ENCODE data around the gene SP3.
A peak's percentile ranks its signal among the peaks of the same experiment; 100 is the strongest.

Gene SP3

DNA sequence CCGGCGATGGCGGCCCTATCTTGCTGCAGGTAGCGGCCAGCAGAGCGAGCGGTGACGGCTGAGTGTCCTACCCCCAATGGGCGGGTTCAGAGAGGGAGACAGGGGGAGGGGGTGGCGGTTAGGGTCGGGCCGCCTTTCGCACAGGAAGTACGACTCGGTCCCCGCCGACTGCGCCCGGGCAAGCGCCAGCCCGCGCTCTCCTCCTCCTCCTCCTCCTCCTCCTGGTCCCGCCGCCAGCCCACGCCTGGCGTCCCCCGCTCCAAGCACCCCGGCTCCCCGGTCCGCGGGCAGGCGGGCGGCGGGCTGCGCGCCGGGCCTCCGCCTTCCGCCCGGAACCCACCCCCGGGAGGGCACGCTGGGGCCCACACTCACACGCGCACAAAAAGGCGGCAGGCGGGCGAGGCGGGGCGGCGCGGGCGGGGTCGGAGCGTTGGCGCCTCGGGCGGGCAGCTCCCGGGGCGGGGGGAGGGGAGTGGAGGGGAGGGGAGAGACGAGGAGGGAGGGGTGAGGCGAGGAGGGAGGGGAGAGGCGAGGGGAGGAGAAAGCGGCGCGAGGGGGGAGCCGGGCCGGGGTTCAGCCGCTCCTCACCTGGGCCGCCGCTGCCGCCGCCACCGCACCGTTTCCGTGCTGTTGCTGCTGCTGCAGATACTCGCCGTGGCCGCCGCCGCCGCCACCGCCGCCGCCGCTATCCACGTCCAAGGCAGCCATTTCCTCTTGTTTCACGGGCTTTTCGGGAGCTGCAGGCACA, 1.2 kb downstream of the SP3 start:
- Histone ChIP-seq H3K4me3 (ENCODE audit: low read length) (peak overlapping the region; percentile 78), H3K9ac (ENCODE audit: low read depth, low read length) (peak overlapping the region; percentile 87), H3K4me1 (ENCODE audit: control insufficient read depth, insufficient read depth, low read length) (peaks cover 16% of the 10 kb centered on the region)

DNA sequence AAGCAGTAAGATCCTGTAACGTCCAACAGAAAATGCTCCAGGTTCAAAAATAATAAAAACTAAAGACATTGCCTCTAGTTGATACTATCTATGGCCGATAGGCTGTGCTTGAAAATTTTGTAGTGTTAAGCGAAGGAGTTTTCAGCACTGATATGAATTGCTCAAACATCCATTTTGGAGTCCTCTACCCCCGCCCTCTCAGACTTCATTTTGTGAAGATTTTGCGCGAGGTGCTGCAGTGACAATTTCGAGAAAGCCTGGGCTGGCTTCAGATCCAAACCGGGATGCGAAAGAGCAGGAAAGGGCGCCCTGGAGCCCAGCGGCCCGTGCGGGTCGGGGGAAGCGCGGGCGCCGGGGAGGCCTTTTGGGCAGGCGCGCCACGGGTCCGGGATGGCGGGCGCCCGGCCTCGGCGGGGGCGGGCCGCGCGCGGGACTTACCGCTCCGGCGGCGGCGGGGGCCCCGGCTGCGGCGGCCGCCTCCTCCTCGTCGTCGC, 1.8 kb downstream of the SP3 start:
- H3K4me2 ChIP-seq (ENCODE audit: low read length), result peak overlapping the region; percentile 83

More for the DNA sequence above, 1.2 kb downstream of the SP3 start:
- H3K36me3 ChIP-seq (ENCODE audit: insufficient read depth, low read length), result peaks cover 5% of the 10 kb centered on the region
- H3K4me2 ChIP-seq (ENCODE audit: low read length), result peak overlapping the region; percentile 83
- H3K9me3 ChIP-seq (replicated peaks; ENCODE audit: low read length), result peaks cover 5% of the 10 kb centered on the region
- H3K27me3 ChIP-seq (ENCODE audit: control insufficient read depth, insufficient read depth, low read length), result no peaks in the 10 kb centered on the region

DNA sequence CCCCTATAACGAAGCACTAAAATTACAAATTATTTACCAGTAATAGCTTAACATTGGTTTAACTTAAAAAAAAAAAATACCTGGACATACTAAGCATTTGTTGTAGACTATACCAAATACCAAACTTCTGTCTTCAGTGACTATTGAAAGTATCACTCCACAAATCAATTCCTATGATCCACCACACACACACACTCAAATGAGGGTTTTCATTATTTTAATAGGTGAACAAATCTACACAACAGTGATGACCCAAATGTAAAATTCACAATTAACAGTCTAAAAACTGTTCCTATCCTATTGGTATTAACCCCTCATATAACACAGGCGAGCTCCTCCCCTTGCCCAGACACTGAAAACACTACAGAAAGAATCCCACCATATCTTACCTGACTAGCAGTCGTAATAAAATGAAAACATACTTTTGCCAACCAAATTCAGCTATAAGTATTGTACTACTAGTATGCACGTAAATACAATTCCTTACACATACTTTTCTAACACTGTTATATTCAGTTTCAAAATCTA, 2.5 kb downstream of the SP3 start:
- H3K9me3 ChIP-seq (replicated peaks; ENCODE audit: low read length), result peaks cover 5% of the 10 kb centered on the region
- H3K36me3 ChIP-seq (ENCODE audit: insufficient read depth, low read length), result peaks cover 5% of the 10 kb centered on the region
- H3K27me3 ChIP-seq (ENCODE audit: control insufficient read depth, insufficient read depth, low read length), result no peaks in the 10 kb centered on the region
- peak overlapping the region; percentile 78 for H3K4me3 ChIP-seq (ENCODE audit: low read length)
- H3K9ac ChIP-seq (ENCODE audit: low read depth, low read length), result peak overlapping the region; percentile 87
- peak overlapping the region; percentile 83 for H3K4me2 ChIP-seq (ENCODE audit: low read length)
- peaks cover 20% of the 10 kb centered on the region for H3K4me1 ChIP-seq (ENCODE audit: control insufficient read depth, insufficient read depth, low read length)

More for the DNA sequence above, 1.8 kb downstream of the SP3 start:
- Histone ChIP-seq H3K9me3 (replicated peaks; ENCODE audit: low read length) (peaks cover 5% of the 10 kb centered on the region), H3K36me3 (ENCODE audit: insufficient read depth, low read length) (peaks cover 5% of the 10 kb centered on the region), H3K27me3 (ENCODE audit: control insufficient read depth, insufficient read depth, low read length) (no peaks in the 10 kb centered on the region), H3K9ac (ENCODE audit: low read depth, low read length) (peak overlapping the region; percentile 87), H3K4me3 (ENCODE audit: low read length) (peak overlapping the region; percentile 78), H3K4me1 (ENCODE audit: control insufficient read depth, insufficient read depth, low read length) (peaks cover 20% of the 10 kb centered on the region)

DNA sequence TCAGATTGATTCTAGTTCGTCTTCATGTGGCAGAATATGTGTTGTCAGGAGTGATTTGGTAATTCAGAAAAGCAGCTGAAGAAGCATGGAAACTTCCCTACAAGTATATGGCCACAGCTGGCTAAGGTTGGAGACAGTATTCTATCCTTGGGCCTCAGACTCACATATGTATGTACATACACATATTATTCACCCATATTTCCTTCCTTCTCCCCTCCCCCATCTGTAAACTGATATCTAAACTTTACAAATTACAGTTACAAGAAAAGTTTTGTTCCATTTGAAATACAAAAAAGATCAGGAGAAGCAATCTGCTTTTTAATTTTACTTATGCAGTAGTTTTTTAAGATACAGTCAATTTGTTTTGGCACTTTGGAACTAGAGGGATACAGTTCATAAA, 3.1 kb downstream of the SP3 start:
- Histone ChIP-seq H3K36me3 (ENCODE audit: insufficient read depth, low read length) (peaks cover 5% of the 10 kb centered on the region), H3K4me1 (ENCODE audit: control insufficient read depth, insufficient read depth, low read length) (peaks cover 26% of the 10 kb centered on the region), H3K9ac (ENCODE audit: low read depth, low read length) (peak overlapping the region; percentile 87)

DNA sequence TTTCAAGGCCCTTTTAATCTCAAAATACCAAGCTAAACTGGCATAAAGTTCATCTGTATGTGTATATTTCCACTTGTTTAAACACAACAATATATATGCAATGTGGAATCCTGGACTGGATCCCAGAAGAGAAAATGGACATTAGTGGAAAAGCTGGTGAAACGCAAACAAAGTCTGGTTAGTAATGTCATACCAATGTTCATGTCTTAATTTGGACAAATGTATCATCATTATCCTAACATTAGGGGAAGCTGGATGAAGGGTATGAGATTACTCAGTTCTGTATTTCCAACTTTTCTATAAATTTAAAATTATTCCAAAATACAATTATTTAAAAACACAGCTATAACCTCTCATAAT, 3.8 kb downstream of the SP3 start:
- H3K9me3 ChIP-seq (replicated peaks; ENCODE audit: low read length), result peaks cover 5% of the 10 kb centered on the region
- no peak overlapping the region for H3K9ac ChIP-seq (ENCODE audit: low read depth, low read length)
- peaks cover 21% of the 10 kb centered on the region for H3K4me1 ChIP-seq (ENCODE audit: control insufficient read depth, insufficient read depth, low read length)
- peaks cover 5% of the 10 kb centered on the region for H3K36me3 ChIP-seq (ENCODE audit: insufficient read depth, low read length)
- peak overlapping the region; percentile 83 for H3K4me2 ChIP-seq (ENCODE audit: low read length)
- no peaks in the 10 kb centered on the region for H3K27me3 ChIP-seq (ENCODE audit: control insufficient read depth, insufficient read depth, low read length)
- H3K4me3 ChIP-seq (ENCODE audit: low read length), result no peak overlapping the region

More for the DNA sequence above, 3.1 kb downstream of the SP3 start:
- H3K4me3 ChIP-seq (ENCODE audit: low read length), result peak overlapping the region; percentile 78
- peaks cover 5% of the 10 kb centered on the region for H3K9me3 ChIP-seq (replicated peaks; ENCODE audit: low read length)
- peak overlapping the region; percentile 83 for H3K4me2 ChIP-seq (ENCODE audit: low read length)
- no peaks in the 10 kb centered on the region for H3K27me3 ChIP-seq (ENCODE audit: control insufficient read depth, insufficient read depth, low read length)

DNA sequence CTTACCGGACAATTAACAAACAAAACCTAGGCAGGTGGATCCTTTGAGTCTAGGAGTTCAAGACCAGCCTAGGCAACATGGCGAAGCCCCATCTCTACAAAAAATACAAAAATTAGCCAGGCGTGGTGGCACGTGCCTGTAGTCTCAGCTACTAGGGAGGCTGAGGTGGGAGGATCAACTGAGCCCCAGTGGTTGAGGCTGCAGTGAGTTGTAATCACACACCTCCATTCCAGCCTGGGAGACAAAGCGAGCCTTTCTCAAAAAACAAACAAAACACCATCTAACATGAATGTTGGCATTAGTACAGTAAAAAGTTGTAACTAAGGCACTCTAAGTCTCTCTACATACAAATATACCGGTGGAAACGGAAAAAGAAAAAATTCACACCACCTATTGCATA, 5.3 kb downstream of the SP3 start:
- Histone ChIP-seq H3K4me1 (ENCODE audit: control insufficient read depth, insufficient read depth, low read length) (peaks cover 17% of the 10 kb centered on the region), H3K4me3 (ENCODE audit: low read length) (no peak overlapping the region), H3K27me3 (ENCODE audit: control insufficient read depth, insufficient read depth, low read length) (no peaks in the 10 kb centered on the region), H3K36me3 (ENCODE audit: insufficient read depth, low read length) (peaks cover 18% of the 10 kb centered on the region), H3K9ac (ENCODE audit: low read depth, low read length) (no peak overlapping the region), H3K4me2 (ENCODE audit: low read length) (peak overlapping the region; percentile 17), H3K9me3 (replicated peaks; ENCODE audit: low read length) (peaks cover 5% of the 10 kb centered on the region)

DNA sequence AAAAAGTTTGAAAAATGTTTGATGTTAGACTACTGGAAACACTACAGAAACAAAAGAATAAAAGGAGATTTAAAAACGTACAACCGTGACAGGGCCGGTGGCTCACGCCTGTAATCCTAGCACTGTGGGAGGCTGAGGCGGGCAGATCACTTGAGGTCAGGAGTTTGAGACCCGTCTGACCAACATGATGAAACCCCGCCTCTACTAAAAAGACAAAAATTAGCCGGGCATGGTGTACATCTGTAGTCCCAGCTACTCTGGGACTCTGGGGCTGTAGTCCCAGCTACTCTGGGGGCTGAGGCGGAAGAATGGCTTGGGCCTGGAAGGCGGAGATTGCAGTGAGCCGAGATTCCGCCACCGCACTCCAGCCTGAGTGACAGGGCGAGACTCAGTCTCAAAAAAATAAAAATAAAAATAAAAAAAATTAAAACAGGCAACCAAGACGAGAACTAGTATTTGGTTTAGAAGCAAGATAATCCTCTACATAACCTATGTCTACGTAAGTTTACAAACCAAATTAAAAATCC, 5.8 kb downstream of the SP3 start:
- peaks cover 23% of the 10 kb centered on the region for H3K36me3 ChIP-seq (ENCODE audit: insufficient read depth, low read length)
- peaks cover 17% of the 10 kb centered on the region for H3K4me1 ChIP-seq (ENCODE audit: control insufficient read depth, insufficient read depth, low read length)
- H3K9ac ChIP-seq (ENCODE audit: low read depth, low read length), result no peak overlapping the region
- H3K4me2 ChIP-seq (ENCODE audit: low read length), result peak overlapping the region; percentile 17
- no peaks in the 10 kb centered on the region for H3K27me3 ChIP-seq (ENCODE audit: control insufficient read depth, insufficient read depth, low read length)
- no peak overlapping the region for H3K4me3 ChIP-seq (ENCODE audit: low read length)
- H3K9me3 ChIP-seq (replicated peaks; ENCODE audit: low read length), result peaks cover 5% of the 10 kb centered on the region

DNA sequence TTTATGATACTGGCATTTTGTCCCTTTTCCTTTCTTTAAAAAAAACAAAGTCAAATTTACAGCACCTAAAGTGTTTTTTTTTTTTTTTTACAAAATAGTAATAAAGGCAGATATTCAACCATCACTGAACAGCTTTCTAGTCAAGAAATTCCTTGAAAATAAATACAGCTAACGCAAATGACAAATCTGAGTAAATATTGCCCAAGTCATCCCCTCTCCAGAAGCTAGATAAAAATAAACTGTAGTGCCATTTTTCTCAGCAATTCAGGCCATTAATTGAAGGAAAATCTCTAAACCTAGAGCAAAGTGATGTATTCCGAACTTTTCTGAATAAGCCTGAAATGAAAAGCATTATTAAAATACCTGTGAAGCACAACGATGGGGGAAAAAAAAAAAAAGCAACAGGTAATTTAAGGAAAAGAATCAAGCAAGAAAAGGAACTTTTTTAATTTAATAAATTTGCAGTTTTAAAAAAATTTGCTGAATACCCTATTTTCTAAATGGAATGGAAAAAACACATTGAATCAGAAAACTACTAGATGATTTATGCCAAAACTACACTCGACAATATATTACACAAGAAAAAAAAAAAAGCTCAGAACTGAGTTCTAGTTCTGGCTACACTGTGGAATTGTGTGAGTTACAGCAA, 6.9 kb downstream of the SP3 start:
- Histone ChIP-seq H3K9me3 (replicated peaks; ENCODE audit: low read length) (peaks cover 5% of the 10 kb centered on the region), H3K4me2 (ENCODE audit: low read length) (peak overlapping the region; percentile 34), H3K27me3 (ENCODE audit: control insufficient read depth, insufficient read depth, low read length) (no peaks in the 10 kb centered on the region), H3K9ac (ENCODE audit: low read depth, low read length) (no peak overlapping the region), H3K36me3 (ENCODE audit: insufficient read depth, low read length) (peaks cover 28% of the 10 kb centered on the region), H3K4me1 (ENCODE audit: control insufficient read depth, insufficient read depth, low read length) (peaks cover 17% of the 10 kb centered on the region), H3K4me3 (ENCODE audit: low read length) (no peak overlapping the region)

DNA sequence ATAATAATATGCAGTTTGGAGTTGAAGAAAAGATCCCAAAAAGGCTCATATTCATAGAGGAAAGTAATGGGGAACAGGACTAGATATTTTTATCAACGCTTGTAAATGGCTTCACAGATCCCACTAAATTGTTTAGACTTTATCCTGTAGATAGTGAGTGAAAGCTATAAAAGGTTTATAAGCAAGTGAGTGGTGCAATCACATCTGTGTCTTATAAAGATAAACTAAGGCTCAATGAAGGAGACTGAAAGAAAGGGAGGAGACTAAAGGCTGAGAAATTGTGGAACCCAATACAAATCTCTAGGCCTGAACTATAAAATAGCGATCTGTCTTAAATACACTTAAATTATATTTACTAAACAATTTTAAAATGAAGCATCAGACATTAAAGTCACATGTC, 7.7 kb downstream of the SP3 start:
- Histone ChIP-seq H3K4me3 (ENCODE audit: low read length) (no peak overlapping the region), H3K36me3 (ENCODE audit: insufficient read depth, low read length) (peaks cover 36% of the 10 kb centered on the region), H3K9me3 (replicated peaks; ENCODE audit: low read length) (peaks cover 5% of the 10 kb centered on the region), H3K4me2 (ENCODE audit: low read length) (no peak overlapping the region), H3K9ac (ENCODE audit: low read depth, low read length) (no peak overlapping the region), H3K27me3 (ENCODE audit: control insufficient read depth, insufficient read depth, low read length) (no peaks in the 10 kb centered on the region), H3K4me1 (ENCODE audit: control insufficient read depth, insufficient read depth, low read length) (peaks cover 17% of the 10 kb centered on the region)

DNA sequence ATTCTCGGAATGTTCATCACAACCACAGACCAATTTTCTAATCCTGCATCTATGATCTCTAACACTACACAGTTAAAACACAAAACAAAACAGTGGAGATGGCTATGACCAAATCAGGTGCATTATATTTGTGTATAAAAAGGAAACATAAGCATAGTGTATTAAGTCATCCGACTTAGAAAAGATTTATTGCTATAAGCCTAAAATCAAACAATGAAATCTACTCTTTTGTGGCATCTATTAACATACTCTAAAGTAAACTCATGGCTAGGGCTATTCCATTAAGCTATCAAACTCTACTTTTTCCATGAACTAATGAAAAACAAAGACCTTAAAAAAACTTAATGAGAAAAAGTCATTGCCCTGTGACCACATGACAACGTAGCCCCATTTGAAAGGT, 8.7 kb downstream of the SP3 start:
- no peak overlapping the region for H3K9ac ChIP-seq (ENCODE audit: low read depth, low read length)
- H3K4me2 ChIP-seq (ENCODE audit: low read length), result no peak overlapping the region
- peaks cover 40% of the 10 kb centered on the region for H3K36me3 ChIP-seq (ENCODE audit: insufficient read depth, low read length)
- H3K4me1 ChIP-seq (ENCODE audit: control insufficient read depth, insufficient read depth, low read length), result peaks cover 17% of the 10 kb centered on the region
- H3K9me3 ChIP-seq (replicated peaks; ENCODE audit: low read length), result peaks cover 5% of the 10 kb centered on the region
- H3K27me3 ChIP-seq (ENCODE audit: control insufficient read depth, insufficient read depth, low read length), result no peaks in the 10 kb centered on the region
- H3K4me3 ChIP-seq (ENCODE audit: low read length), result no peak overlapping the region

DNA sequence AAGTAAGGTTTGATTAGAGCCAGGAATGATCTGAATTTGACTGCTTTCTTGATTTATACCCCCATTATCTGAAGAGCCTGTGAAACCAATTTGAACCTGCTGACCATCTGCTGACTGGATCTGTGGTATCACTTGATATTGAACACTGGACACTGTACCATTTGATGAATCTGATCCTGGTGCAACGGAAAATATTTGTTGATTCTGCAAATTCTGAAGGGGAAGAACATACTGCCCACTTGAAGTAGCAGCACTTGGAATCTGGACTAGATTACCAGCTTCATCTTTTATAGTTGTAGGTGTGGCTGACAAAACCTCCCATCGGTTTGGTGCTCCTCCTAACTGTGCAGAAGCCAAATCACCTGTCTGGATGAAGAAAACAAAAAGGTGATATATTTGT, 9.3 kb downstream of the SP3 start:
- Histone ChIP-seq H3K27me3 (ENCODE audit: control insufficient read depth, insufficient read depth, low read length) (no peaks in the 10 kb centered on the region), H3K4me3 (ENCODE audit: low read length) (no peak overlapping the region), H3K9ac (ENCODE audit: low read depth, low read length) (no peak overlapping the region), H3K4me2 (ENCODE audit: low read length) (no peak overlapping the region), H3K9me3 (replicated peaks; ENCODE audit: low read length) (no peaks in the 10 kb centered on the region), H3K36me3 (ENCODE audit: insufficient read depth, low read length) (peaks cover 35% of the 10 kb centered on the region), H3K4me1 (ENCODE audit: control insufficient read depth, insufficient read depth, low read length) (peaks cover 17% of the 10 kb centered on the region)
